DMS53 treated with DMSO at 0.1 percent for 48 hours (cell line): ENCODE data around the gene FSD1.
"Not testable (repeated sequence)": the region's sequence is repeated elsewhere in the genome, so short reads cannot be mapped to it uniquely, and the experiment has no call there.

Experiments
- DNase-seq: peaks from one replicate; lab custom pipeline; 2025; ENCODE audit not compliant: unreplicated experiment; lab: John Stamatoyannopoulos, UW

FSD1 gene

GRCh38 chr19:4313847-4314490, 9.6 kb downstream of the FSD1 start:
- no peak for DNase-seq

GRCh38 chr19:4316956-4317355, 12.6 kb downstream of the FSD1 start:
- DNase-seq, result no peak

- no peak for DNase-seq
Measured at GRCh38 chr19:4318460-4318859, 14.1 kb downstream of the FSD1 start.

GRCh38 chr19:4319067-4319718, 14.8 kb downstream of the FSD1 start:
- no peak for DNase-seq

- no peak for DNase-seq
Measured at GRCh38 chr19:4320419-4320818, 16.0 kb downstream of the FSD1 start.

GRCh38 chr19:4322942-4323665, 18.7 kb downstream of the FSD1 start:
- no peak for DNase-seq

GRCh38 chr19:4323692-4324091, 19.3 kb downstream of the FSD1 start:
- no peak for DNase-seq

- no peak for DNase-seq
Measured at GRCh38 chr19:4324228-4324627, 19.8 kb downstream of the FSD1 start.

- no peak for DNase-seq
Measured at GRCh38 chr19:4326215-4326836, 21.9 kb downstream of the FSD1 start.

GRCh38 chr19:4326837-4327251, 22.4 kb downstream of the FSD1 start:
- no peak for DNase-seq

- DNase-seq, result peak; percentile 35
Measured at GRCh38 chr19:4327252-4327876, 23.0 kb downstream of the FSD1 start.

- DNase-seq, result peak; percentile 74
Measured at GRCh38 chr19:4327877-4328242, 23.5 kb downstream of the FSD1 start.

- DNase-seq, result peak; percentile 87
Measured at GRCh38 chr19:4328243-4328990, 24.0 kb downstream of the FSD1 start.

- DNase-seq, result not testable (repeated sequence)
Measured at GRCh38 chr19:4328991-4329681, 24.7 kb downstream of the FSD1 start.

- no peak for DNase-seq
Measured at GRCh38 chr19:4329858-4330257, 25.5 kb downstream of the FSD1 start.

GRCh38 chr19:4334929-4335570, 30.7 kb downstream of the FSD1 start:
- DNase-seq, result no peak

- DNase-seq, result no peak
Measured at GRCh38 chr19:4337906-4338440, 33.6 kb downstream of the FSD1 start.

GRCh38 chr19:4338441-4339355, 34.3 kb downstream of the FSD1 start, which contains the start of gene STAP2:
Gene STAP2 (minus strand): TSS chr19:4338827. CDS start chr19:4338753, 74 bp downstream.
- DNase-seq, result peak; percentile 48
